ENCODE data around the gene PAK1.

- TF ChIP-seq CTCF (IDR thresholded peaks at IDR 0.05; ENCODE audit: insufficient read depth, low read depth, low read length), result no peak
- TF ChIP-seq EZH2 (IDR thresholded peaks at IDR 0.05; ENCODE audit: insufficient read depth, low read length), result no peak
Observed at GRCh38 chr11:77510095-77510494, 36.2 kb upstream of the PAK1 start.
